ENCODE data around the gene ST3GAL4. TPM values are rescaled to one million over a fixed set of nuclear protein-coding genes. Genes with fewer than 3 reads are reported as not detected.

ST3GAL4 gene
- total and polyA plus RNA-seq, 9 of the 15 experiments (the other 6 are each of a cell fraction or from before 2014, with no cell fraction given) = 0.27 to 22.9 (median 10.5) TPM

- FAIRE-seq = no peak
- Histone ChIP-seq H2AFZ (ENCODE audit: low read depth, low read length) (no peak overlapping the region), H3K4me2 (ENCODE audit: insufficient read depth, low read length) (no peak overlapping the region), H3K27me3 (ENCODE audit: control insufficient read depth in 2 of 2, insufficient read depth in 2 of 2, low read length in 2 of 2) (no peaks in the 10 kb centered on the region), H3K79me2 (ENCODE audit: control insufficient read depth, insufficient read depth, low read length) (no peaks in the 10 kb centered on the region), H3K9me3 (replicated peaks; ENCODE audit: control insufficient read depth, insufficient read depth, low read depth, low read length) (no peaks in the 10 kb centered on the region), H3K27ac (ENCODE audit: extremely low read depth, low read depth, low read length) (no peak overlapping the region), H4K20me1 (replicated peaks; ENCODE audit: control insufficient read depth, insufficient read depth, low read length) (peaks cover 9% of the 10 kb centered on the region; the same call in 1 of the 2 replicates), H3K9me1 (ENCODE audit: control insufficient read depth, insufficient read depth, low read length) (no peaks in the 10 kb centered on the region), H3K9ac (ENCODE audit: insufficient read depth in 1 of 2, low read depth in 2 of 2, low read length in 2 of 2) (no peak overlapping the region), H3K36me3 (ENCODE audit: control insufficient read depth, insufficient read depth, low read length) (no peaks in the 10 kb centered on the region), H3K4me3 (no peak overlapping the region), H3K4me1 (replicated peaks in 1 of 2; ENCODE audit: control insufficient read depth in 2 of 2, insufficient read depth in 2 of 2, low read length in 2 of 2) (no peaks in the 10 kb centered on the region; a peak in 1 of 5 replicates)
- WGBS (ENCODE audit: insufficient coverage, low coverage, missing lambda C conversion rate) = 36% methylated on average over 4 of the region's 4 CpGs
- in situ Hi-C loops (cut with MboI) = no loop called here
- DNase-seq (ENCODE audit: extremely low read depth in 1 of 4, low spot score in 3 of 4) = no peak
- ATAC-seq = no peak
- BruUV-seq (replicated peaks) = no TSS peak
- CTCF ChIA-PET (ENCODE audit: low intra/inter-chr PET ratio) = no interaction called here
- POLR2A ChIA-PET = no interaction called here
- intact Hi-C loops (cut with micrococcal nuclease) = no loop called here
- TF ChIP-seq NR0B1 (IDR thresholded peaks at IDR 0.05; ENCODE audit: partially characterized antibody) (no peak), ZNF766 (CRISPR knock-in tag; conservative IDR thresholded peaks at IDR 0.05) (no peak), PHF8 (IDR thresholded peaks at IDR 0.05; ENCODE audit: borderline replicate concordance, low read length) (no peak), ZHX1 (conservative IDR thresholded peaks at IDR 0.05; ENCODE audit: low read length) (no peak), NEUROD1 (IDR thresholded peaks at IDR 0.05; ENCODE audit: borderline replicate concordance, low read depth, low read length, partially characterized antibody) (no peak), SNAPC5 (CRISPR knock-in tag; IDR thresholded peaks at IDR 0.05) (no peak), PHF20 (IDR thresholded peaks at IDR 0.05; ENCODE audit: partially characterized antibody) (no peak), CBFA2T3 (IDR thresholded peaks at IDR 0.05) (no peak), ATF6 (CRISPR knock-in tag; IDR thresholded peaks at IDR 0.05) (no peak), ZNF174 (CRISPR knock-in tag; IDR thresholded peaks at IDR 0.05) (no peak), KDM1A (IDR thresholded peaks at IDR 0.05) (no peak), ZNF778 (CRISPR knock-in tag; IDR thresholded peaks at IDR 0.05) (no peak), ARHGAP35 (IDR thresholded peaks at IDR 0.05; ENCODE audit: partially characterized antibody) (no peak), HDAC2 (IDR thresholded peaks at IDR 0.05) (no peak), COPS2 (conservative IDR thresholded peaks at IDR 0.05) (no peak)
Measured at GRCh38 chr11:126398296-126398695, 42.8 kb downstream of the ST3GAL4 start.

Data from K562 (cell line).